ENCODE results near the gene EIF5.

The EIF5 gene

DNA sequence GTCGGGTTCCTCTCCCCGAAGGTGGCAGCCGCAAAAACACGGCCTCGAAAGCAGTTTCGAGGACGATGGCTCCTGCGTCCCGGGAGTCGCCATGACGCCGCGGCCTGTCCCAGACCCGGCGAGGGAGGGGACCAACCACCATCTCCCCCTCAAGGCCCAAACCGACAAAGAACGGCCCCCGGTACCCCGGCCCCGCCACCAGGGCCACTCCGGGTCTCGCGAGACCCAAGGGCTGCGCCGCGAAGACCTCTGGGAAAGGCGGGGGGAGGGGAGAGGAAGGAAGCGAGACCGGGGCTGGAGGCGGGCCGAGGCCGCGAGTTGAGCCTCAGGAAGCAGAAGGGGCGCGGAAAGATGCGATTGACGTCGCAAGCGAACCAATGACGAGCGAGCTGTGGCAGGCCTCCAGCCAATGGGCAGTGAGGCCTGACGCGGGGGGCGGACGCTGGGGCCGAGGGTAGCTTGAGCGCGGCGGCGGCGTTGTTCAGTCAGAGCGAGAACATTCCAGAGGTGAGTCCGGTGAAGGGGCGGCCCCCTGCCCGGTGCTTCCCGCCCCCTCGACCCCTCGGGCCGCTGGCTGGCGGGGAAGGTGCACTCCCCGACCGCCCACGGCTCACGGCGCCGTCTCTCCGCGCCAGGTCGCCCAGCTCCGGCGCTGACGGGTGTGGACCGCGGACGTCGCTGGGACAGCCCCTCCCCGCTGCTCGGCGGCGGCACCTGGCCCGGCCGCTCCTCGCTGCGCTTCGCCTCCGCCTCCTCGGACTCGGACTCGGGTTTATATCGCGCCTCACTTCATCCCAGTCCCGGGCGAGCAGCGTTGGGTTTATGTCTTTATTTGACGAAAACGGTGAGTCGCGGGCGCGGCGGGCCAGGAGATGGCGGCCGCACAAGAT is at the start of gene EIF5:
Gene EIF5, plus strand, starts transcription at position 484 of the 890 bp plus-strand sequence. CDS start 1,624 bp downstream, outside the sequence.
- peak; percentile 99 for DNase-seq (ENCODE audit: low spot score)

DNA sequence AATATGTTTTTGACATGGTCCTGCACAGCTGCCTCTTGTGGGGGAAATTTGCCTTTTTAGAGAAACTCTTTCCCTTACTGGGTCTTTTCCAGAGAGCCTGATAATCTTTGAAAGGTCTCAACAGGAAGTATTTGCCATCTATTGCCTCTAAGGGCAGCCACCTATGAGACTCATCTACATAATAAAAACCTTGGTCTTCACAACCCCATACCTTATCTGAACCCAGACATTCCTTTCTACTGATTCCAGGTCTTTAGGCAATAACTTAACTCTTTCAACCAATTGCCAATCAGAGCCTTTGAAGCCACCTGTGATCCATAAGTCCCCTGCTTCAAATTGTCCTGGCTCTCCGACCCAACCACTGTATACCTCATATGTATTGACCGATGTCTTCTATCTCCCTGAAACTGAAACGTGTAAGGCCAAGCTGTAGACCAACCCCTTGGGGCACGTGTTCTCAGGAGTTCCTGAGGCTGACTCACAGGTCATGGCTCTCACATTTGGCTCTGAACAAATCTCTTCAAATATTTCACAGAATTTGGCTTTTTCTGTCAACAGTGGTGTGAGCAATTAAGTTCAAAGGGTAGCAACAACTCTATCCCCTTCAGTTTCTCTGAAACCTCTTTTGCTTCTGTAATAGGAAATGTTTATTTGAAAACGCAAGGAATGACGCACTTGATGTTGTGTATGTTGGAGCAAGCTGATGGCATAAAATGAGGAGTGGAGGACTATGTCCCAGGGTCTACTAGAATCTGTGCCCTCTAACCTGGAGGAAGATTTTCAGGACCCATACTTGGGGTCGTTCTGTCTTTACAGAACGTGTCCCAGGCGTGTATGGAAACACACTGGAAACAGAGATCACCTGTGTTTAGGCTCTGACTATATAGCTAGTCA is 49.2 kb upstream of the EIF5 start:
- DNase-seq (ENCODE audit: low spot score), result no peak

DNA sequence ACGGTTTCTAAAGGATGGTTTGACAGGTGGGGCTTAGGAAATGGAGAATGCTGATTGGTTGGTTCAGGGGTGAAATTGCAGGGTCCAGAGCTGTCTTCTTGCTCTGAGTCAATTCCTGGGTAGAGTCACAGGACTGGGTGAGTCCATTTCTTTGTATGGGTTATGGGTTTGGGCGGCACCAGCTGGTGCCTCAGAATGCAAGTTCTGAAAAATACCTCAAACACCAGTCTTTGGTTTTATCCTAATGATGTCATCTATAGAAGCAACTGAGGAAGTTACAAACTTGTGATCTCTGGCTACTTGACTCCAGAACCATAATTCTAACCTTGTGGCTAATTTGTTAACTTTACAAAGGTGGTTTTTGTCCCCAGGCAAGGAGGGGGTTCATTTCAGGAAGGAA is 47.6 kb upstream of the EIF5 start:
- DNase-seq (ENCODE audit: low spot score), result no peak

DNA sequence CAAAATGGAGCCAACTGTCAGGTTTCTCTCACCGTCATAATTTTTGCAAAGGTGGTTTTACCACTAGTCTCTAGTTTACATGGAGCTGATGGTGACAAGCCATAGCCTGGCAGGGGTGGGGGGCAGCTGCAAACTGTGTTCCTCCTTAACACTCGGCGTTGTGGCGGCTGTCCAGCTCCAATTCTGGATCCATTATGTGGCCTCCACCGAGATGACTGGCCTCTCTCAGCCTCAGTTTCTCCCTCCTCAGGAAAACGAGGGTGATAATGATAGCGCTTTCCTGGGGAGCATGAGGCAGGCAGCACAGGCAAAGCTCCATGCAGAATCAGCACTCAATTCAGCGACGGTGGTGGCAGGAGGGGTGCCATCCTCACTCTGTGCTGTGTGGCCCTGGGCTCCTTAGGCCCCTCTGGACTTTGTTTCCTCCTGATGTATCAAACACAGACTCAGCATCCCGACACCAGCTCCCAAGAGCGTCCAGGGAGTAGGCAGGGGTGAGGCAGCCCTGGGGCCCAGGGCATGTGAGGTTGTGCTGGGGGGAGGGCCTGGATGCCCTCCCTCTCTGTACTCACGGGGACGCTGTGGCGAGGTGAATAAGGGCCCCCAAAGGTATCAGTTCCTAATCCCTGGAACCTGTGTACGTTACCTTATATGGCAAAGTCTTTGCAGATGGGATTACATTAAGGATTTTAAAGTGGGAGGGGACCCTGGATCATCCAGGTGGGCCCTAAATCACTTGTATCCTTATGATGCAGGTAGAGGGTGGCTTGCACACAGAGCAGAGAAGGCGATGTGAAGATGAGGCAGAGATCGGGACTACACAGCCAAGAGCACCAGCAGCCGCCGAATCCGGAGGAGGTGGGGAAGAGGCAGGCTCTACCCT is 46.8 kb upstream of the EIF5 start:
- DNase-seq (ENCODE audit: low spot score), result no peak

DNA sequence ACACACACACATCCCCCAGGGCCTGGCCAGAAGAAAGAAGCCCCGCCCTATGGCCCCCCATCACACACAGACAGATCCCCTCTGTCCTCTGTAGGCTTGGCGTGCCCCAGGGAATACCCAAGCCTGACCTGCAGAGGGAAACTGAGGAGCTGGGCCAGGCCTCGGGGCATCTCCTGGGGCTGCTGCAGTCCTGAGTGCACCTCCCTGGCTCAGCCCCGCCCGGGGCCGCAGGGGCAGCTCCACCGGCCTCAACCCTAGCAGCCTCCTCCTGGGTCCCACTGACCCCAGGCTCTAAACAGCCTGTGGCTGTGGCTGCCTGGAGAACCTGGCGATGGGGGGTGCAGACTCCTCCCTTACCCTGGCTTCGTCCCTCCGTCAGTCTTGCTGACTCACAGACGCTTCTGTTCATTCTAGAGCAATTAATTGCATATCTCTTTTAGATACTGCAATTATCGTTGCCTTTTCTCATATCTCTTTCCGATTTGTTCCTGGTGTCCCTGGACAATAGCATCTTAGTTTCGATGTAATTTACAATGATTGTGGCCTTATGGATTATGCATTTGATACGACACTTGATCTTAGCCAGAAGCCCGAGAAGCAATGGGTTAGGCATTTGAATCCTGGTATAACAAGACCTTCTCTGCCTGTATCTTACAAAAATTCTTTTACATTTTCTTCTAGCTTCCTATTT is 45.8 kb upstream of the EIF5 start:
- no peak for DNase-seq (ENCODE audit: low spot score)

DNA sequence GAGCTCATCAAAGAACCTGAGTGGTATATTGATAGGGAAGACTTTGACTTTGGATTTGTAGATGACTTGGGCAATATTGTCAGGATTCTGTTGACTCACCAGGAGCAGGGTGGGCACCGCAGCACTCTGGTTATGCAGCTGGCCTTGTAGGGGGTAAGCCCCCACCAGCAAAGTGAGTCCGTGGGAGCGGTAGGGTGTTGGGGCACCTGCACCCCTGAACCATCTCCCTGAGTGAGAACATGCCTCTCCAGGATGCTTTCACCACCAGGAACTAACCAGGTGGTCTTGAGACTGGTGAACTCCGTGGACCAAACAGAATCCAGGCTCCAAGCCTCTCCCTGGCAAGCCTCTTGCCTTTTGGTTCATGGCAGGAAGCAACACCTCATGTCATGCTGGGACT is 44.0 kb upstream of the EIF5 start:
- DNase-seq (ENCODE audit: low spot score), result no peak

DNA sequence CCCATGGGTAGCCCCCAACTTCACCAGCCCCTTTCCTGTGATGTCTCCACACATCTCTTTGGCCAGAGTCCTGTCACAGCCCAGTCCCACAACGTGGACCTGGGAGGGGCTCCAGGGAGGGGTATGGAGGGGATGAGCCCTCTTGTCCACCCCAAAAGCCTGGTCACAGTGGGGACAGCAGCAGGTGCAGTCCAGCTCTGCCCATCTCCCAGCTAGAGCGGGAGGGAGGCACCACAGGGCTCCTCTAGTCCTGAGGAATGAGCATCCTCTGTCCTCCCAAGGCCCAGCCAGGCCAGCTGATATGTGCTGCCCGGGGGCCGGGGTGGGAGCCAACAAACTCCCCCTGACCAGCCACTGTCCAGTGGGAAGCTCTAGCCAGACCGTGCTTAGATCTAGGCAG is 43.5 kb upstream of the EIF5 start:
- DNase-seq (ENCODE audit: low spot score), result no peak

DNA sequence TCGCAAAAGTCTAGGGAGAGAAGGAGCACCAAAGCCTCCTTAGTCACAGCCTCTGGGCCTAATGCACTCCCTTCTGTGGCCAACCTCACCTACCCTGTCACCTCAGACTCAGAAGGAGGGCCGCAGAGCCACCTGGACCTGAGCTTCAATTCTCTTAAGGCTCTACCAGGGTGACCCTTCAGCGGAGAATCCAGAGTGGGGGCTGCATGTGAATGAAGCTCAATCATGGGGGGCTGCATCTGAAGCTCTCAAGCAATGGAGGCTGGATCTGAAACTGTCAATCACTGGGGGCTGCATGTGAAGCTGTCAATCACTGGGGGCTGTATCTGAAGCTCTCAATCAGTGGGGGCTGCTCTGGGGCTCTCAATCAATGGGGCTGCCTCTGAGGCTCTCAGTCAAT is 43.1 kb upstream of the EIF5 start:
- DNase-seq (ENCODE audit: low spot score), result no peak

DNA sequence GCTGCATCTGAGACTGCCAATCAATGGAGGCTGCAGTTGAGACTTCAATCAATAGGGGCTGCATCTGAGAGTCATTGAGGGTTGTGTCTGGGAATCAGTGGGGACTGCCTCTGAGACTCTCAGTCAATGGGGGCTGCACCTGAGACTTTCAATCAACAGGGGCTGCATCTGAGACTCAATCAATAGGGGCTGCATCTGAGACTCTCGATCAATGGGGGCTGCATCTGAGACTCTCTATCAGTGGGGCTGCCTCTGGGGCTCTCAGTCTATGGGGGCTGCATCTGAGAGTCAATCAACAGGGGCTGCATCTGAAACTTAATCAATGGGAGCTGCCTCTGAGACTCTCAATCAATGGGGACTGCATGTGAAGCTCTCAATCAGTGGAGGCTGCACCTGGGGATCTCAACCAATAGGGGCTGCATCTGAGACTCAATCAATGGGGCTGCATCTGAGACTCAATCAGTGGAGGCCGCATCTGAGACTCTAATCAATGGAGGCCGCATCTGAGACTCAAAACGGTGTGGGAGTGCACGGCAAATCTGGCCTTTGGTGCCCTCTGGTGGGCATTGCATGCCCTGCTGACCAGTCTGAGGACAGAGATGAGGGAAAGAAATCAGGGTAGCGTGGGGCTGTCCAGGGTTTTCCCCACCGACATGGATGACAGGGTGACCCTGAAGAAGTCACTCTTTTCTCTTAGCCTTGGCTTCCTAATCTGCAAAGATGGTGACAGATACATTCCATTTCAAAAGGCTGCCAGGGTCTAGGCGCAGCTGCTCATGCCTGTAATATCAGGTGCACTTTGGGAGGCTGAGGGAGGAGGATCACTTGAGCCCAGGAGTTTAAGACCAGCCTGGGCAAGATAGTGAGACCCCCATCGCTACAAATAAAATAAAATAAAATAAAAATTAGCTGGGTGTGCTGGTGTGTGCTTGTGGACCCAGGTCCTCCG is 41.3 kb upstream of the EIF5 start:
- peak; percentile 87 for DNase-seq (ENCODE audit: low spot score)

DNA sequence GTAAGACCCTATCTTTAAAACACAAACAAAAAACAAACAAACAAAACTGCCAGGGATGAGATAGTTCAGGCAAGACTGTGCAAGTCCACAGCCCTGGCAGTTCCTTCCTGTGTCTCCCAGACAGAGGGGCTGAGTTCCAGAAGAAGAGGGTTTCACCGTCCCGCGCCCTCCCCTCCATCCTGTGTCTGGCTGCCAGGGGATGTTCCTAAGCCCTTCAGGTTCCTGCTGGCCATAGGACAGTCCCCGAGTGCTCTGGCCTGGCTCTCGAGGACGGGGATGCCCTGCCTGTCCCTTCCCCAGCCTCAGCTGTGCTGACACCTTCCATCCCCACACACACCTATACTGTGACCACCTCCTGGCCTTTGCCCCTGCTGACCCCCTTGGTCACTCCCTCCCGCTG is 40.6 kb upstream of the EIF5 start:
- DNase-seq (ENCODE audit: low spot score), result no peak

DNA sequence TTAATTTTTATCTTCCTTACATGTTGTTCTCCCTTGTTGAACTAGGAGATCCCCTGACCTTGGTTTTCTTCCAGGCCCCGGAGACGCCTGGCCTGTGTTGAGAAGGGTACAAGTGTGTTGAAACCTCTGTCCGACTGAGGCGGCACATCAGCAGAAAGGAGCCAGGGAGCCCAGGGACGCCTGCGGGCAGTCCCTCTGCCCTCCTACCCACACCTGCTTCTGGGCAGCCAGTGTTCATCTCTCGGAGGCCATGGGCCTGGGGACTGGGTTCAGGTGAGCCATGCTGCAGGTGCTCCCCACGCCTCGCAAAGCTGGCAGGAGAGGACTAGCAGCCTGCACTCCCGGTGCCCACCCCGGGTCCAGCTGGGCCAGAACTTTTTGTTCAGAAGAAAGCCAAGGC is 39.9 kb upstream of the EIF5 start:
- no peak for DNase-seq (ENCODE audit: low spot score)

DNA sequence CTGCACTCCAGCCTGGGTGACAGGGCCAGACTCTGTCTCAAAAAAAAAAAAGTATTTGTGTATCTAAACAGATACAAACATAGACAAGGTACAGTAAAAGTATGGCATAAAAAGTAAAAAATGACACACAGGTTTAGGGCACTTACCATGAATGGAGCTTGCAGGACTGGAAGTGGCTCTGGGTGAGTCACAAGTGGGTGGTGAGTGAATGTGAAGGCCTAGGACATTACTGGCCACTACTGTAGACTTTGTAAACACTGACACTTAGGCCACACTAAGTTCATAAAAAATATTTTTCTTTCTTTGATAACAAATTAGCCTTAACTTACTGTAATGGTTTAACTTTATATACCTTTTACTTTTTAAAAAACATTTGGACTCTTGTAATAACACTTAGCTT is 38.0 kb upstream of the EIF5 start:
- DNase-seq (ENCODE audit: low spot score), result peak; percentile 60

DNA sequence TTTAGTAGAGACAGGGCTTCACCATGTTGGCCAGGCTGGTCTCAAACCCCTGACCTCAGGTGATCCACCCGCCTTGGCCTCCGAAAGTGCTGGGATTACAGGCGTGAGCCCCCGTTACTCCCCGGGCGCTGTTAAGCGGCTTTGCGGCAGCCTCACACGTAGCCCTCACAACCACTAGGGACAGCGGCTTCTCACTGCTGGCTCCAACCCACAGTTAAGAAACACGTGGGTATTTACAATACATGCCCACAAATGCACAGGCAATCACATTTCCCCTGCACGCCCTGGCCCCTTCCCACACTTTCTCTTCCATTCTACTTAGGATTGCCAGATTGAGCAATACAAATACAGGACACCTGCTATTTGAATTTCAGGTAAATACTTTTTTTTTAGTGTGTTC is 37.0 kb upstream of the EIF5 start:
- DNase-seq (ENCODE audit: low spot score), result no peak

DNA sequence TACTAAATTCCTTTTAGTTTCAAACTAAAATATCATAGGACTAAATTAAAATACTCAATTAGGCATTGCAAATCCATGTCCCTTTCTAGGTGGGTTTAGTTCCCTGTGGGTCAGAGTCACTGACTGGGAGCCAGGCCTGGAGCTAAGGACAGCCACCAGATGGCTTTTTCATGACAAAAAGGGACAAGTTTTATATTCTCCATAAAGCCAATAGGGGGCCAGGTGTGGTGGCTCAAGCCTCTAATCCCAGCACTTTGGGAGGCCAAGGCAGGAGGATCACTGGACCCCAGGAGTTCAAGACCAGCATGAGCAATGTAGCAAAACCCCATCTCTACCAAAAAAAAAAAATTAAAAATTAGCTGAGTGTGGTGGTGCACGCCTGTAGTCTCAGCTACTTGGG is 35.4 kb upstream of the EIF5 start:
- DNase-seq (ENCODE audit: low spot score), result no peak

DNA sequence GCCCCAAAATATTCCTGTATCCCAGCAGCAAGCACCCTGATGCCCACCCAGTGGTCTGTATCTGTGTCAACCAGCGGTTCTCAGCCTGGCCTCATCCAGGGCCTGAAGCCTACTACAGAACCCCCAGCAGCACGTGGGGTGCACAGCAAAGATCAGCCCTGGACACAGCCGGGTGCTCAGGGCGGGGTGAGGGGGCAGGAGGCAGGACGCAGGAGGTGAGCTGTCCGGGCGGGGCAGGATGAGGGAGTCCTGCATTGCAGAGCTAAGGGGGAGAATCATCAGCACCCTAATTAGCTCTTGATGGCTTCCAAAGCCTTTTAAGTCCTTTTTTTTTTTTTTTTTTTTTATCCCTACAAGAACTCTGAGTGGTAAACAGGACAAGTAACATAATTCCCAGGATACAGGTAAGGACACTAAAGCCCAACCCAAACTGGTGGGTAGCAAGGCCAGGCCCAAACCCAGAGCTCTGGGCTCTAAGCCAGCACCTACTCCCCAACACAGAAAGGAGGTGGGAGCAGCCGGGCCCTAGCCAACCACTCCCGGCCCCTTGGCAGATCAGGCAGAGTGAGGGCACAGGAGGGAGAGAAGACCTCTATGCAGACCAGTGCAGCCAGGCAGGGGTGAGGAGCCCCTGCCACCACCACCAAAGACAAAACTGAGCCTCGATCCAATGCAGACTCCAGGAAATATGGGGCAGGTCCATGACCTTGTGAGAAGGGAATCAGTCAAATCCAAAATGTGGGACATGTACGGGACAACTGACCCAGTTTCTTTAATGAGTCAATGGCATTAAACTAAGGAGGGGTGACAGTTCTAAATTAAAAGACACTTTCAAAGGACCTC is 32.3 kb upstream of the EIF5 start:
- no peak for DNase-seq (ENCODE audit: low spot score)

DNA sequence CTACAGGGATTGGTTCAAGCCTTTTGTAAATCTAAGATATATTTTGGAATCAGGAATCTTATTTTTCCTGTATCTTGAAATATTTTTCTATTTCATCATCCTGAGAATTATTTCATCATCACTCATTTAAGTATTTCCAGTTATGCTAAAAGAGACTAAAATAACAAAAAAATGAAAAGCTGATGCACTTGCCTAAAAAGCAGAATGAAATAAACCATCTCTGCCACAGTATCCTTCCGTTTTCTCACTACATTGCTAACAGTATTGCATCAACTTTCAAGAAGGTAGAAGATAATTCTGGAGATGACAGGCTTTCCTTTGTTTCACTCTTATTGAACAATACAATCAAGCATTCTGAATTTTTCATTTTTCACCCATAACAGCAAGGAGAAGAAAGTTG is 31.1 kb upstream of the EIF5 start:
- no peak for DNase-seq (ENCODE audit: low spot score)

DNA sequence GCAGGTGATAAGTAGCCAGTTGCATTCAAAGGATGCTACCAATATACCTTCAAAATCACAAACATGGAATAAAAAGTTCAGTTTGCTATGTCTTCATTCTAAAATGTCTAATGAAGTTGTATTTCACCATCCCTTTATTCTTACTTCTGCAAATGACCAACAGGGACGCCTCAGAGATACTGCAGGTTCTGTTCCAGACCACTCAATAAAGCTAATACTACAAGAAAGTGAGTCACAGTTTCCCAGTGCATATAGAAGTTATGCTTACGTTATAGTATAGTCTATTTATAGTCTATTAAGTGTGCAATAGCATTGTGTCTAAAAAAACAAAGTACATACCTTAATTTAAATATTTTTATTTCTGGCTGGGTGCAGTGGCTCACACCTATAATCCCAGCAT is 29.3 kb upstream of the EIF5 start:
- DNase-seq (ENCODE audit: low spot score), result no peak

DNA sequence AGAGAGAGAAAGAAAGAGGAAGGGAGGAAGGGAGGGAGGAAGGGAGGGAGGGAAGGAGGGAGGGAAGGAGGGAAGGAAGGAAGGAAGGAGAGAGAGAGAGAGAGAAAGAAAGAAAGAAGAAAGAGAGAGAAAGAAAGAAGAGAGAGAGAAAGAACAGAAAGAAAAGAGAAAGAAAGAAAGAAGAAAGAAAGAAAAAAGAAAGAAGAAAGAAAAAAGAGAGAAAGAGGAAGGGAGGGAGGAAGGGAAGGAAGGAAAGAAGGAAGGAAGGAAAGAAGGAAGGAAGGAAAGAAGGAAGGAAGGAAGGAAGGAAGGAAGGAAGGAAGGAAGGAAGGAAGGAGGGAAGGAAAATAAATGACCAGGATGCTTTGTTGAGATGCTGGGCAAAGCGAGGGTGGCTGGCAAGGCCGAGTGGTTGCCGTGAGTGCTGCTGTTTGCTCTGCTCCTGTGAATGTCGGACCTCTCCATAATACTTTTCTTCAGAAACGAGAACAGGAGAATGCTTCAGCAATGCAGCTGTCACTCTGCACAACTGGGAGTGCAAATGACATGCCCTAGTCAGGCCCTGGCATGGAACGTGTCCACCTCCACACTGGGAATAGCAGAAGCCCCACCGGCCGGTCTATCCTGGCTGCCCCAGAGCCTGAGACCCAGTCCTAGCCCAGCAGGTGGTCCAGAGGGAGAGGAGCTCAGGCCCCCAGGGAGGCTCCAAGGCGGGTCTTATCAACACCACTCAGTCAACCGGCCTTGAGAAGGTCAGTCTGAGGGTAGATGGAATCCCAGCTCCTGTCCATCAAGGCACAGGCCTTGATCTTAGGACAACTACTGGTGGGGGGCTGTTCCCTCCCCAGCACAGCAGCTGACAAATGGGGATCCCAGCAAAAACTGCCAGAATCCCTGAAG is 25.1 kb upstream of the EIF5 start:
- no peak for DNase-seq (ENCODE audit: low spot score)
